Caco-2 (cell line): ENCODE results near the gene FAM120B. TPM values are rescaled to one million over a fixed set of nuclear protein-coding genes. Genes with fewer than 3 reads are reported as not detected.
A peak's percentile ranks its signal among the peaks of the same experiment; 100 is the strongest.

Source experiments
- BruUV-seq: library from RNA; stranded (reverse); fragments of 400-500 nt; replicated peaks from 2 replicates; lab custom pipeline; 2021; lab: Mats Ljungman, UMichigan
- CTCF ChIA-PET: fragments of 300-600 bp; sonication (Branson Sonifier 250); formaldehyde crosslinking; loops from one replicate; lab custom pipeline; 2022; ENCODE audit warnings: antibody characterized with exemption; lab: Charles Lee
- POLR2A ChIA-PET: fragments of 300-600 bp; sonication (Branson Sonifier 250); formaldehyde crosslinking; loops from one replicate; lab custom pipeline; 2022; ENCODE audit warnings: antibody characterized with exemption; lab: Charles Lee
- DNase-seq, 2 experiments: peaks; one replicate each; pipeline versions ENCODE4 v3.0.0 to v3.0.0-alpha.2; 2020 to 2022
- H3K27me3 ChIP-seq: replicated peaks from 2 replicates; pipeline ENCODE4 v1.6.0; 2011; ENCODE audit warnings: low read length; ENCODE audit not compliant: control insufficient read depth, insufficient read depth
- H3K36me3 ChIP-seq: 2 replicates; pipeline ENCODE4 v1.5.1; 2011; ENCODE audit warnings: low read length; ENCODE audit not compliant: control insufficient read depth, insufficient read depth
- H3K4me1 ChIP-seq: fragments of 250-450 bp; sonication (Bioruptor Pico); 2 replicates; pipeline ENCODE4 v1.5.1; 2020; ENCODE audit warnings: mild to moderate bottlenecking
- H3K4me3 ChIP-seq: 2 replicates; pipeline ENCODE4 v1.5.1; 2011; ENCODE audit warnings: low read depth, mild to moderate bottlenecking, control low read depth, low read length
- H3K9me3 ChIP-seq: fragments of 250-450 bp; sonication (Bioruptor Pico); 2 replicates; pipeline ENCODE4 v1.5.1; 2020; ENCODE audit warnings: mild to moderate bottlenecking, moderate library complexity
- H3K27ac Mint-ChIP-seq: one replicate; pipeline ENCODE4 v1.8.0; 2022; ENCODE audit warnings: mixed read lengths; ENCODE audit not compliant: unreplicated experiment
- H3K27me3 Mint-ChIP-seq: one replicate; pipeline ENCODE4 v1.8.0; 2022; ENCODE audit warnings: mixed read lengths; ENCODE audit not compliant: insufficient read depth, unreplicated experiment
- H3K36me3 Mint-ChIP-seq: one replicate; pipeline ENCODE4 v1.8.0; 2022; ENCODE audit warnings: mild to moderate bottlenecking, mixed read lengths; ENCODE audit not compliant: insufficient read depth, unreplicated experiment
- H3K4me1 Mint-ChIP-seq: one replicate; pipeline ENCODE4 v1.8.0; 2022; ENCODE audit warnings: low read depth, mixed read lengths; ENCODE audit not compliant: unreplicated experiment
- H3K4me3 Mint-ChIP-seq: one replicate; pipeline ENCODE4 v1.8.0; 2022; ENCODE audit warnings: mild to moderate bottlenecking, moderate library complexity, mixed read lengths; ENCODE audit not compliant: unreplicated experiment
- H3K9me3 Mint-ChIP-seq: one replicate; pipeline ENCODE4 v1.8.0; 2022; ENCODE audit warnings: mixed read lengths; ENCODE audit not compliant: unreplicated experiment
- CTCF ChIP-seq, 2 experiments: fragments of 200-600 bp in 1 of 2; IDR thresholded peaks; 1 replicate in 1 of 2; 2 replicates in 1 of 2; pipeline versions ENCODE4 v1.5.1 to v1.8.0; 2011 to 2022; ENCODE audit warnings: antibody characterized with exemption in 1 of 2, control low read depth in 1 of 2, inconsistent platforms in 1 of 2, low read depth in 1 of 2, low read length in 1 of 2, mild to moderate bottlenecking in 1 of 2, moderate library complexity in 1 of 2; ENCODE audit not compliant: insufficient read depth in 1 of 2, severe bottlenecking in 1 of 2, unreplicated experiment in 1 of 2
- intact Hi-C: fragments of 100-400 bp; cut with micrococcal nuclease; formaldehyde crosslinking; loops from one replicate; pipeline ENCODE4 v1.10.0; 2022; ENCODE audit not compliant: unreplicated experiment
- total RNA-seq: library from RNA; stranded (reverse); gene quantifications from 2 replicates; pipeline ENCODE4 v1.2.3, GENCODE V29; 2022

Gene FAM120B
- total RNA-seq, 1 experiment from 2014 or later, result 21.0 TPM

GRCh38 chr6:170365121-170365520 is 58.6 kb downstream of the FAM120B start:
- Mint-ChIP-seq H3K4me3 (no peak overlapping the region), H3K36me3 (peaks cover 15% of the 10 kb centered on the region), H3K4me1 (peaks cover 14% of the 10 kb centered on the region), H3K27ac (peak overlapping the region; percentile 66), H3K9me3 (no peaks in the 10 kb centered on the region), H3K27me3 (no peaks in the 10 kb centered on the region)
- H3K27me3 ChIP-seq, result no peaks in the 10 kb centered on the region
- no TSS peak for BruUV-seq
- H3K4me3 ChIP-seq, result no peak overlapping the region
- ChIA-PET CTCF (no interaction called here), POLR2A (no interaction called here)
- no peaks in the 10 kb centered on the region for H3K9me3 ChIP-seq
- intact Hi-C loops, result no loop called here
- peaks cover 2% of the 10 kb centered on the region for H3K36me3 ChIP-seq
- no peak for TF ChIP-seq CTCF (IDR thresholded peaks at IDR 0.05; ENCODE audit: insufficient read depth in 1 of 2, low read depth in 1 of 2, low read length in 1 of 2, severe bottlenecking in 1 of 2, unreplicated experiment in 1 of 2)
- peaks cover 27% of the 10 kb centered on the region for H3K4me1 ChIP-seq
- no peak for DNase-seq

GRCh38 chr6:170365593-170365992 is 59.0 kb downstream of the FAM120B start:
- ChIA-PET POLR2A (no interaction called here), CTCF (no interaction called here)
- no peak for TF ChIP-seq CTCF (IDR thresholded peaks at IDR 0.05; ENCODE audit: insufficient read depth in 1 of 2, low read depth in 1 of 2, low read length in 1 of 2, severe bottlenecking in 1 of 2, unreplicated experiment in 1 of 2)
- intact Hi-C loops, result no loop called here
- Histone ChIP-seq H3K36me3 (peaks cover 2% of the 10 kb centered on the region), H3K27me3 (no peaks in the 10 kb centered on the region), H3K4me3 (no peak overlapping the region), H3K9me3 (no peaks in the 10 kb centered on the region), H3K4me1 (peaks cover 31% of the 10 kb centered on the region)
- no peak for DNase-seq
- no peaks in the 10 kb centered on the region for H3K27me3 Mint-ChIP-seq
- H3K4me3 Mint-ChIP-seq, result no peak overlapping the region
- peak overlapping the region; percentile 66 for H3K27ac Mint-ChIP-seq
- BruUV-seq, result no TSS peak
- no peaks in the 10 kb centered on the region for H3K9me3 Mint-ChIP-seq
- H3K36me3 Mint-ChIP-seq, result peaks cover 15% of the 10 kb centered on the region
- peaks cover 18% of the 10 kb centered on the region for H3K4me1 Mint-ChIP-seq

- no TSS peak for BruUV-seq
- peak overlapping the region; percentile 34 for H3K27ac Mint-ChIP-seq
- H3K4me1 Mint-ChIP-seq, result peaks cover 23% of the 10 kb centered on the region
- peaks cover 31% of the 10 kb centered on the region for H3K4me1 ChIP-seq
- peaks cover 19% of the 10 kb centered on the region for H3K36me3 Mint-ChIP-seq
- ChIA-PET POLR2A (no interaction called here), CTCF (no interaction called here)
- intact Hi-C loops, result no loop called here
- H3K9me3 ChIP-seq, result no peaks in the 10 kb centered on the region
- no peak overlapping the region for H3K4me3 Mint-ChIP-seq
- H3K4me3 ChIP-seq, result no peak overlapping the region
- H3K27me3 ChIP-seq, result no peaks in the 10 kb centered on the region
- DNase-seq, result no peak
- H3K9me3 Mint-ChIP-seq, result no peaks in the 10 kb centered on the region
- peaks cover 2% of the 10 kb centered on the region for H3K36me3 ChIP-seq
- no peaks in the 10 kb centered on the region for H3K27me3 Mint-ChIP-seq
- TF ChIP-seq CTCF (IDR thresholded peaks at IDR 0.05; ENCODE audit: insufficient read depth in 1 of 2, low read depth in 1 of 2, low read length in 1 of 2, severe bottlenecking in 1 of 2, unreplicated experiment in 1 of 2), result no peak
These were observed 59.8 kb downstream of the FAM120B start for GRCh38 chr6:170366248-170366960.
